ENCODE measurements around the gene MELK. TPM values are rescaled to one million over a fixed set of nuclear protein-coding genes. Genes with fewer than 3 reads are reported as not detected.
A peak's percentile ranks its signal among the peaks of the same experiment; 100 is the strongest.
"Not testable (repeated sequence)": the region's sequence is repeated elsewhere in the genome, so short reads cannot be mapped to it uniquely, and the experiment has no call there.

The MELK gene
- total and polyA plus RNA-seq, 2 of the 4 experiments (the other 2 are of a cell fraction): 20.8 to 27.4 TPM

GRCh38 chr9:36574045-36574444 is 1.4 kb downstream of the MELK start:
- POLR2A ChIA-PET (ENCODE audit: unreplicated experiment); BruUV-seq (replicated peaks): not testable (repeated sequence)

More at GRCh38 chr9:36574045-36574444, 1.4 kb downstream of the MELK start:
- H4K91ac ChIP-seq (ENCODE audit: insufficient read depth, low read depth, low read length): peak overlapping the region; percentile 75
- ATAC-seq (ENCODE audit: low read depth); H2BK15ac ChIP-seq (ENCODE audit: low read depth, low read length); dilution Hi-C loops (cut with HindIII; ENCODE audit: low sequenced_read_pairs, unreplicated experiment); H4K20me1 ChIP-seq (ENCODE audit: insufficient read depth, low read length); in situ Hi-C loops (cut with MboI; ENCODE audit: low sequenced_read_pairs); H2BK20ac ChIP-seq (ENCODE audit: low read depth, low read length); H3K27me3 ChIP-seq (ENCODE audit: control insufficient read depth, insufficient read depth, low read length); H3K4me1 ChIP-seq (ENCODE audit: control insufficient read depth, insufficient read depth, low read length); intact Hi-C loops (cut with micrococcal nuclease); DNase-seq; H3K36me3 ChIP-seq (ENCODE audit: control insufficient read depth, insufficient read depth, low read length); H3K9me1 ChIP-seq (ENCODE audit: insufficient read depth, low read length); H3K9me3 ChIP-seq (ENCODE audit: control insufficient read depth, insufficient read depth, low read length); CTCF ChIA-PET; H3K18ac ChIP-seq (ENCODE audit: low read depth, low read length): not testable (repeated sequence)
- peak overlapping the region; percentile 87; the same call in 1 of the 2 replicates for H4K5ac ChIP-seq (ENCODE audit: low read depth, low read length)
- H2BK120ac ChIP-seq (ENCODE audit: low read depth, low read length): peak overlapping the region; percentile 25; the same call in 1 of the 2 replicates
- 100% methylated on average over 1 of the region's 8 CpGs; no CpG with 5 or more reads in 1 of the 2 experiments for WGBS, 2 experiments (ENCODE audit: extremely low coverage in 2 of 2, insufficient read length in 1 of 2)
- peak overlapping the region; percentile 49 for H2BK5ac ChIP-seq (ENCODE audit: low read depth, low read length, poor library complexity, severe bottlenecking)
- peak overlapping the region; percentile 75 for H3K14ac ChIP-seq (replicated peaks; ENCODE audit: low read depth, low read length)
- peak overlapping the region; percentile 2; the same call in 1 of the 2 replicates for H3K27ac ChIP-seq (ENCODE audit: insufficient read depth, low read length)
- H3K4me3 ChIP-seq (ENCODE audit: insufficient read depth, low read depth, low read length): peak overlapping the region; percentile 96
- peak overlapping the region; percentile 13 for H2AK9ac ChIP-seq (replicated peaks; ENCODE audit: low read depth, low read length, poor library complexity)
- H3K4me2 ChIP-seq (ENCODE audit: low read depth, low read length): peak overlapping the region; percentile 82
- H3K9ac ChIP-seq (ENCODE audit: low read depth, low read length): peak overlapping the region; percentile 68; the same call in 1 of the 2 replicates
- H3K23ac ChIP-seq (ENCODE audit: low read depth, low read length): peak overlapping the region; percentile 89
- peak overlapping the region; percentile 92 for H3K4ac ChIP-seq (ENCODE audit: low read depth, low read length)
- H2AFZ ChIP-seq (replicated peaks; ENCODE audit: low read length, poor library complexity): peak overlapping the region; percentile 3
- peaks cover 6 to 24% of the 10 kb centered on the region in 2 experiments; a peak in 3 of 4 replicates for H3K79me1 ChIP-seq (ENCODE audit: low read depth in 1 of 2, low read length in 2 of 2)
- H3K56ac ChIP-seq (ENCODE audit: extremely low read depth, insufficient read depth, low read length): peak overlapping the region; percentile 64; the same call in 1 of the 2 replicates
- peak overlapping the region; percentile 74 for H2AK5ac ChIP-seq (ENCODE audit: low read depth, low read length)
- peak overlapping the region; percentile 84 to 98 for H4K8ac ChIP-seq (ENCODE audit: low read depth in 2 of 2, low read length in 2 of 2)
